Hepatocyte (in vitro differentiated cells): ENCODE results near the gene METTL24. TPM values are rescaled to one million over a fixed set of nuclear protein-coding genes. Genes with fewer than 3 reads are reported as not detected.
"Not testable (repeated sequence)": the region's sequence is repeated elsewhere in the genome, so short reads cannot be mapped to it uniquely, and the experiment has no call there.

Source experiments
- DNase-seq: peaks from one replicate; pipeline ENCODE4 v3.0.0-alpha.2; 2016; ENCODE audit warnings: low spot score
- H2AFZ ChIP-seq: fragments of 200-600 bp; sonication (generic); 2 replicates; pipeline ENCODE4 v1.6.0; 2016; ENCODE audit warnings: antibody characterized with exemption, mild to moderate bottlenecking
- H3K27ac ChIP-seq: fragments of 200-600 bp; sonication (generic); 2 replicates; pipeline ENCODE4 v1.5.1; 2016; ENCODE audit warnings: mild to moderate bottlenecking
- H3K27me3 ChIP-seq: fragments of 200-600 bp; sonication (generic); 2 replicates; pipeline ENCODE4 v1.6.1; 2016
- H3K36me3 ChIP-seq: fragments of 200-600 bp; sonication (generic); replicated peaks from 2 replicates; pipeline ENCODE4 v1.5.1; 2016; ENCODE audit warnings: low read depth; ENCODE audit not compliant: insufficient read depth
- H3K4me1 ChIP-seq: fragments of 200-600 bp; sonication (generic); 2 replicates; pipeline ENCODE4 v1.5.1; 2016; ENCODE audit warnings: mild to moderate bottlenecking, moderate library complexity; ENCODE audit not compliant: insufficient read depth
- H3K4me2 ChIP-seq: fragments of 200-600 bp; sonication (generic); 2 replicates; pipeline ENCODE4 v1.6.0; 2016
- H3K4me3 ChIP-seq: fragments of 200-600 bp; sonication (generic); 2 replicates; pipeline ENCODE4 v1.5.1; 2016; ENCODE audit warnings: mild to moderate bottlenecking
- H3K79me2 ChIP-seq: fragments of 200-600 bp; sonication (generic); 2 replicates; pipeline ENCODE4 v1.6.0; 2017; ENCODE audit warnings: mild to moderate bottlenecking
- H3K9me2 ChIP-seq: fragments of 200-600 bp; sonication (generic); replicated peaks from 2 replicates; pipeline ENCODE4 v1.6.0; 2017; ENCODE audit warnings: mild to moderate bottlenecking; ENCODE audit not compliant: insufficient read depth
- H3K9me3 ChIP-seq: fragments of 200-600 bp; sonication (generic); 2 replicates; pipeline ENCODE4 v1.5.1; 2016; ENCODE audit warnings: low read depth, mild to moderate bottlenecking
- H4K20me1 ChIP-seq: fragments of 200-600 bp; sonication (generic); 2 replicates; pipeline ENCODE4 v1.6.0; 2016; ENCODE audit warnings: mild to moderate bottlenecking; ENCODE audit not compliant: insufficient read depth, poor library complexity, severe bottlenecking
- CTCF ChIP-seq: fragments of 200-600 bp; sonication (generic); IDR thresholded peaks from 2 replicates; pipeline ENCODE4 v1.5.1; 2016; ENCODE audit warnings: antibody characterized with exemption, mild to moderate bottlenecking; ENCODE audit not compliant: poor library complexity
- EZH2 ChIP-seq: fragments of 200-600 bp; sonication (generic); IDR thresholded peaks from 2 replicates; pipeline ENCODE4 v1.6.1; 2016; ENCODE audit warnings: antibody characterized with exemption, mild to moderate bottlenecking, borderline replicate concordance
- EZH2phosphoT487 ChIP-seq: fragments of 200-600 bp; sonication (generic); IDR thresholded peaks from one replicate; pipeline ENCODE4 v1.6.1; 2018; ENCODE audit warnings: antibody characterized with exemption, mild to moderate bottlenecking, low read depth, moderate library complexity; ENCODE audit not compliant: unreplicated experiment, severe bottlenecking
- WGBS: methylation state at CpG from one replicate; pipeline ENCODE4 v1.1.6; 2016; ENCODE audit warnings: low lambda C conversion rate; ENCODE audit errors: missing lambda C conversion rate; 5-methylcytosine and 5-hydroxymethylcytosine counted together
- polyA plus RNA-seq: library from polyadenylated mRNA; unstranded; fragments of >200 nt; fragmentation: Nextera tagmentation; extraction: Ambion mirVana; gene quantifications from 2 replicates; pipeline ENCODE4 v1.2.1, GENCODE V29; 2016
- total RNA-seq: library from RNA; depleted of rRNA; stranded (reverse); fragments of >200 nt; gene quantifications from 2 replicates; pipeline ENCODE4 v1.2.3, GENCODE V29; 2014

Gene METTL24
- total and polyA plus RNA-seq, 2 experiments from 2014 or later: 2.2 to 5.7 TPM

- Histone ChIP-seq H3K79me2 (no peaks in the 10 kb centered on the region), H3K9me3 (no peaks in the 10 kb centered on the region), H4K20me1 (no peaks in the 10 kb centered on the region), H2AFZ (no peak overlapping the region), H3K4me2 (no peak overlapping the region), H3K36me3 (no peaks in the 10 kb centered on the region), H3K4me3 (no peak overlapping the region), H3K27ac (no peak overlapping the region), H3K4me1 (no peaks in the 10 kb centered on the region), H3K27me3 (no peaks in the 10 kb centered on the region), H3K9me2 (no peaks in the 10 kb centered on the region)
- DNase-seq: no peak
- WGBS: 75% methylated on average over 7 of the region's 7 CpGs
- TF ChIP-seq EZH2 (no peak), EZH2phosphoT487 (no peak), CTCF (no peak)
Observed at GRCh38 chr6:110277100-110277665, 81.0 kb downstream of the METTL24 start.

GRCh38 chr6:110272781-110273180 lies 85.4 kb downstream of the METTL24 start:
- H3K4me3 ChIP-seq, H3K4me2 ChIP-seq, H3K9me2 ChIP-seq, H3K4me1 ChIP-seq, H3K27me3 ChIP-seq, H3K9me3 ChIP-seq, DNase-seq, H3K27ac ChIP-seq, H3K36me3 ChIP-seq, H2AFZ ChIP-seq, H4K20me1 ChIP-seq, H3K79me2 ChIP-seq: not testable (repeated sequence)

GRCh38 chr6:110271732-110272022 lies 86.5 kb downstream of the METTL24 start:
- Histone ChIP-seq H3K4me1 (no peaks in the 10 kb centered on the region), H3K9me3 (no peaks in the 10 kb centered on the region), H3K36me3 (no peaks in the 10 kb centered on the region), H3K4me2 (no peak overlapping the region), H3K27me3 (no peaks in the 10 kb centered on the region), H3K4me3 (no peak overlapping the region), H3K9me2 (no peaks in the 10 kb centered on the region), H3K79me2 (no peaks in the 10 kb centered on the region), H4K20me1 (no peaks in the 10 kb centered on the region), H2AFZ (no peak overlapping the region), H3K27ac (no peak overlapping the region)
- DNase-seq: no peak
- WGBS: 94% methylated on average over 1 of the region's 1 CpG
- no peak for TF ChIP-seq EZH2phosphoT487
- no peak for TF ChIP-seq EZH2
- TF ChIP-seq CTCF: no peak

- 70% methylated on average over 4 of the region's 4 CpGs for WGBS
- no peak overlapping the region for H3K4me2 ChIP-seq
Observed at GRCh38 chr6:110270165-110270564, 88.0 kb downstream of the METTL24 start.

GRCh38 chr6:110269623-110270022 lies 88.5 kb downstream of the METTL24 start:
- Histone ChIP-seq H3K9me3 (no peaks in the 10 kb centered on the region), H3K4me1 (no peaks in the 10 kb centered on the region), H3K27ac (no peak overlapping the region), H4K20me1 (no peaks in the 10 kb centered on the region), H3K79me2 (no peaks in the 10 kb centered on the region), H3K27me3 (no peaks in the 10 kb centered on the region), H3K4me2 (no peak overlapping the region), H3K9me2 (no peaks in the 10 kb centered on the region), H3K36me3 (no peaks in the 10 kb centered on the region), H2AFZ (no peak overlapping the region), H3K4me3 (no peak overlapping the region)
- 94% methylated on average over 2 of the region's 2 CpGs for WGBS
- no peak for DNase-seq
- TF ChIP-seq CTCF: no peak
- TF ChIP-seq EZH2: no peak
- no peak for TF ChIP-seq EZH2phosphoT487

More at GRCh38 chr6:110270165-110270564, 88.0 kb downstream of the METTL24 start:
- H3K9me2 ChIP-seq: no peaks in the 10 kb centered on the region
- H3K4me3 ChIP-seq: no peak overlapping the region
- H3K79me2 ChIP-seq: no peaks in the 10 kb centered on the region
- TF ChIP-seq EZH2phosphoT487: no peak
- H3K4me1 ChIP-seq: no peaks in the 10 kb centered on the region
- no peaks in the 10 kb centered on the region for H3K9me3 ChIP-seq
- H3K36me3 ChIP-seq: no peaks in the 10 kb centered on the region
- no peak overlapping the region for H2AFZ ChIP-seq
- no peaks in the 10 kb centered on the region for H4K20me1 ChIP-seq
- no peak for DNase-seq
- no peak overlapping the region for H3K27ac ChIP-seq
- no peaks in the 10 kb centered on the region for H3K27me3 ChIP-seq
